H9 (cell line): ENCODE data around the gene SET. TPM values are rescaled to one million over a fixed set of nuclear protein-coding genes. Genes with fewer than 3 reads are reported as not detected.
A peak's percentile ranks its signal among the peaks of the same experiment; 100 is the strongest.

Experiments
- DNase-seq: peaks from one replicate; pipeline ENCODE4 v3.0.0-alpha.2; 2017
- H2AFZ ChIP-seq: one replicate; pipeline ENCODE4 v1.6.1; 2013; ENCODE audit warnings: mild to moderate bottlenecking, low read length, control low read depth, moderate library complexity
- H2AK5ac ChIP-seq: 2 replicates; pipeline ENCODE4 v1.6.1; 2013; ENCODE audit warnings: low read length, control low read depth, mixed read lengths; ENCODE audit not compliant: insufficient read length
- H2BK120ac ChIP-seq: one replicate; pipeline ENCODE4 v1.6.1; 2013; ENCODE audit warnings: low read depth, mild to moderate bottlenecking, low read length, control low read depth, inconsistent platforms; ENCODE audit not compliant: poor library complexity, severe bottlenecking
- H2BK12ac ChIP-seq: 2 replicates; pipeline ENCODE4 v1.6.1; 2013; ENCODE audit warnings: low read length, control low read depth, mixed read lengths, low read depth; ENCODE audit not compliant: insufficient read length
- H2BK15ac ChIP-seq: 2 replicates; pipeline ENCODE4 v1.6.1; 2013; ENCODE audit warnings: low read depth, low read length, control low read depth
- H2BK20ac ChIP-seq: one replicate; pipeline ENCODE4 v1.6.1; 2013; ENCODE audit warnings: low read depth, mild to moderate bottlenecking, low read length, control low read depth, inconsistent platforms; ENCODE audit not compliant: poor library complexity, severe bottlenecking
- H2BK5ac ChIP-seq: 2 replicates; pipeline ENCODE4 v1.6.1; 2013; ENCODE audit warnings: low read length, control low read depth, mixed read lengths; ENCODE audit not compliant: insufficient read length
- H3K14ac ChIP-seq: 2 replicates; pipeline ENCODE4 v1.6.1; 2013; ENCODE audit warnings: low read length, control low read depth; ENCODE audit not compliant: insufficient read depth
- H3K18ac ChIP-seq: 2 replicates; pipeline ENCODE4 v1.6.1; 2013; ENCODE audit warnings: low read depth, mild to moderate bottlenecking, mixed read lengths, low read length, control low read depth; ENCODE audit not compliant: insufficient read length
- H3K23ac ChIP-seq: 2 replicates; pipeline ENCODE4 v1.6.1; 2013; ENCODE audit warnings: low read length, control low read depth, mixed read lengths, low read depth; ENCODE audit not compliant: insufficient read length
- H3K23me2 ChIP-seq: 2 replicates; pipeline ENCODE4 v1.6.1; 2013; ENCODE audit warnings: low read depth, mild to moderate bottlenecking, mixed read lengths, low read length, control low read depth; ENCODE audit not compliant: insufficient read length, poor library complexity, severe bottlenecking
- H3K27ac ChIP-seq: 2 replicates; pipeline ENCODE4 v1.5.1; 2013; ENCODE audit warnings: low read length, control low read depth, mixed read lengths, low read depth; ENCODE audit not compliant: insufficient read length
- H3K27me3 ChIP-seq: 2 replicates; pipeline ENCODE4 v1.6.1; 2013; ENCODE audit warnings: low read length, control low read depth, inconsistent platforms; ENCODE audit not compliant: insufficient read depth
- H3K4ac ChIP-seq: 2 replicates; pipeline ENCODE4 v1.6.1; 2013; ENCODE audit warnings: low read depth, mild to moderate bottlenecking, control low read depth, inconsistent platforms, low read length, moderate library complexity
- H3K4me1 ChIP-seq: 2 replicates; pipeline ENCODE4 v1.6.1; 2013; ENCODE audit warnings: low read length, control low read depth, inconsistent platforms; ENCODE audit not compliant: insufficient read depth
- H3K4me2 ChIP-seq: 2 replicates; pipeline ENCODE4 v1.6.1; 2013; ENCODE audit warnings: low read length, control low read depth, mixed read lengths; ENCODE audit not compliant: insufficient read length, insufficient read depth
- H3K56ac ChIP-seq: 2 replicates; pipeline ENCODE4 v1.6.1; 2013; ENCODE audit warnings: low read depth, mild to moderate bottlenecking, mixed read lengths, low read length, control low read depth; ENCODE audit not compliant: insufficient read length
- H3K79me1 ChIP-seq: 2 replicates; pipeline ENCODE4 v1.6.1; 2013; ENCODE audit warnings: low read depth, mild to moderate bottlenecking, moderate library complexity, low read length, control low read depth, inconsistent platforms; ENCODE audit not compliant: insufficient read depth, poor library complexity, severe bottlenecking
- H3K79me2 ChIP-seq: 2 replicates; pipeline ENCODE4 v1.6.1; 2013; ENCODE audit warnings: low read length, control low read depth, inconsistent platforms; ENCODE audit not compliant: insufficient read depth
- H3K9ac ChIP-seq: 2 replicates; pipeline ENCODE4 v1.6.1; 2013; ENCODE audit warnings: low read length, control low read depth, mixed read lengths; ENCODE audit not compliant: insufficient read length; ENCODE audit errors: extremely low read depth
- H3K9me3 ChIP-seq: one replicate; pipeline ENCODE4 v1.6.1; 2013; ENCODE audit warnings: low read depth, low read length, inconsistent platforms; ENCODE audit not compliant: control insufficient read depth
- H3T11ph ChIP-seq: one replicate; pipeline ENCODE4 v1.6.1; 2013; ENCODE audit warnings: mild to moderate bottlenecking, low read length, control low read depth, inconsistent platforms
- H4K20me1 ChIP-seq: one replicate; pipeline ENCODE4 v1.6.1; 2013; ENCODE audit not compliant: control insufficient read depth, insufficient read length, insufficient read depth
- H4K5ac ChIP-seq: 2 replicates; pipeline ENCODE4 v1.6.1; 2013; ENCODE audit warnings: low read depth, mild to moderate bottlenecking, mixed read lengths, low read length, control low read depth; ENCODE audit not compliant: insufficient read length
- H4K8ac ChIP-seq: replicated peaks from 2 replicates; pipeline ENCODE4 v1.6.1; 2013; ENCODE audit warnings: low read length, control low read depth, mixed read lengths, low read depth; ENCODE audit not compliant: insufficient read length
- H4K91ac ChIP-seq: 2 replicates; pipeline ENCODE4 v1.6.1; 2013; ENCODE audit warnings: low read depth, mild to moderate bottlenecking, moderate library complexity, mixed read lengths, low read length, control low read depth; ENCODE audit not compliant: insufficient read length
- H3K27ac Mint-ChIP-seq, 3 experiments: 2 replicates in 2 of 3; 3 replicates in 1 of 3; pipeline ENCODE4 v1.8.0; 2020 to 2021; ENCODE audit warnings: mixed read lengths in 3 of 3, mild to moderate bottlenecking in 1 of 3, moderate library complexity in 1 of 3
- H3K27me3 Mint-ChIP-seq: 2 replicates; pipeline ENCODE4 v1.8.0; 2021; ENCODE audit warnings: low read depth, mild to moderate bottlenecking, moderate library complexity, mixed read lengths
- H3K36me3 Mint-ChIP-seq, 3 experiments: 2 replicates in 2 of 3; 3 replicates in 1 of 3; pipeline ENCODE4 v1.8.0; 2020 to 2021; ENCODE audit warnings: low read depth in 3 of 3, mixed read lengths in 3 of 3; ENCODE audit not compliant: insufficient read depth in 1 of 3
- H3K4me1 Mint-ChIP-seq, 2 experiments: 2 replicates each; pipeline ENCODE4 v1.8.0; 2020; ENCODE audit warnings: mixed read lengths in 2 of 2
- H3K4me3 Mint-ChIP-seq, 2 experiments: 2 replicates in 1 of 2; 3 replicates in 1 of 2; pipeline ENCODE4 v1.8.0; 2020 to 2021; ENCODE audit warnings: mild to moderate bottlenecking in 2 of 2, mixed read lengths in 2 of 2, moderate library complexity in 1 of 2
- H3K9me3 Mint-ChIP-seq, 2 experiments: 2 replicates in 1 of 2; 3 replicates in 1 of 2; pipeline ENCODE4 v1.8.0; 2020; ENCODE audit warnings: mild to moderate bottlenecking in 2 of 2, mixed read lengths in 2 of 2, moderate library complexity in 1 of 2
- WGBS: extraction: QIAGEN DNeasy Blood & Tissue Kit; methylation state at CpG from one replicate; pipeline ENCODE4 v1.1.7; 2013; ENCODE audit warnings: missing lambda C conversion rate, low lambda C conversion rate, mixed read lengths; ENCODE audit not compliant: insufficient read length; ENCODE audit errors: extremely low coverage; 5-methylcytosine and 5-hydroxymethylcytosine counted together
- total RNA-seq: library from RNA; stranded (reverse); gene quantifications from 2 replicates; pipeline ENCODE4 v1.2.1, GENCODE V29; 2021
- TF ChIP-seq, protein P1 (sequence below): fragments of 200-600 bp; sonication (generic); conservative IDR thresholded peaks from 3 replicates; pipeline ENCODE4 v1.8.0; 2021; ENCODE audit warnings: antibody characterized with exemption, mild to moderate bottlenecking

SET gene
- total RNA-seq, 1 experiment from 2014 or later, result 1,148 TPM

DNA sequence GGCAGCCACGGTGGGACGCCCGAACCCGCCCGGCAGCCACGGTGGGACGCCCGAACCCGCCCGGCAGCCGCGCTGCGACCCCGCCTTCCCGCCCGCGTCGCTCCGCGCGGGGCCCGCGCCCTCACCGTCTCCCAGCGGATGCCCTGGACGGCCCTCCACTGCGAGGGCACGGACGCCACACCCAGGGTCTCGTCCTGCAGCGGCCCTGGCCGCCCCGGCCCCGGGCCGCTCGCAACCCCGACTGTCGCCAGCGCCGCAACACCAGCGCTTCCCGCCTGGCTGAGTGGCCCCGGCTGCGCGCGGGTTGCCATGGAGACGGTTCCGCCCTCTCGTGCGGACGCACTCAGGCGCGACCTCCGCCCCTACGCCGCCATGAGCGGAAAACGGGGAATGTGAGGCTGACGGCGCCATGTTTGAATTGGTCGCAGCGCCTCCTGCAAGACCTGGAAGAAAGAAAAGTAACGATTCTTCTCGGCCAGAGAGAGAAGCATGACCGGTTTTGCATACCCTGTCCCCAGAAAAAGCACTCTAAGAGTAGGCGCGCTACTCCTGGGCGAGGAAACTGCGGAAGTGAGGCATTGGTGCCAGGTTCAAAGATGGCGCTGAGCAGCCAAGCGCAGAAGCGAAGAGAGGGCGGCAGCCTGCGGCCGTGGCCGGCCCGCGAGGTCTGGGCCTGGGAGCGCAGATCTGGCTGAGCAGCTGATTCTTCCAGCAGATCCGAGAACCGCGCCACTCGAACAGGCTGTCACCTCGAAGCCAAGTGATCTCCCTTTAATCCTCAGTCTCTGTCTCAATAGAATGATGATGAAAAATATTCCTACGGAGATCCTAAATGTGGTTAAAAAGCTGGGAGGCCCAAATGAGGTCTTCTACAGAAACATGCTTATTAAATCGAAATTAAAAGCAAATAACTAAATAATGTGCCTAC is 32.3 kb upstream of the SET start, which contains the start of gene DYNC2I2:
Gene DYNC2I2, minus strand, starts transcription at position 432 of the 928 bp plus-strand sequence. Its CDS starts 121 bp downstream, at position 311.
- Histone ChIP-seq H3K79me1 (no peaks in the 10 kb centered on the region), H2AK5ac (no peak within 1 kb of the TSS), H3T11ph (peak within 1 kb of the TSS; percentile 98), H3K4me1 (no peaks in the 10 kb centered on the region), H3K27me3 (no peaks in the 10 kb centered on the region), H3K9me3 (no peaks in the 10 kb centered on the region), H2AFZ (peak within 1 kb of the TSS; percentile 89), H3K18ac (peak within 1 kb of the TSS; percentile 100), H3K79me2 (no peaks in the 10 kb centered on the region), H4K20me1 (no peaks in the 10 kb centered on the region), H2BK15ac (no peak within 1 kb of the TSS), H3K9ac (peak within 1 kb of the TSS; percentile 98), H4K5ac (peak within 1 kb of the TSS; percentile 91), H3K56ac (peak within 1 kb of the TSS; percentile 97), H3K4ac (no peak within 1 kb of the TSS), H3K14ac (peak within 1 kb of the TSS; percentile 100), H3K27ac (peak within 1 kb of the TSS; percentile 88), H3K23me2 (no peaks in the 10 kb centered on the region), H3K23ac (no peak within 1 kb of the TSS), H2BK5ac (peak within 1 kb of the TSS; percentile 93), H2BK20ac (no peak within 1 kb of the TSS), H2BK12ac (no peak within 1 kb of the TSS), H3K4me2 (peak within 1 kb of the TSS; percentile 44), H4K8ac (peak within 1 kb of the TSS; percentile 89), H2BK120ac (peak within 1 kb of the TSS; percentile 98), H4K91ac (no peak within 1 kb of the TSS)
- Mint-ChIP-seq H3K27ac (peak within 1 kb of the TSS; percentile 100), H3K4me3 (peak within 1 kb of the TSS; percentile 79 to 90), H3K9me3 (no peaks in the 10 kb centered on the region), H3K27me3 (no peaks in the 10 kb centered on the region), H3K4me1 (peaks cover 3 to 10% of the 10 kb centered on the region in 2 experiments; a peak in 2 of 4 replicates), H3K36me3 (peaks cover 7 to 13% (median 12%) of the 10 kb centered on the region in 3 experiments; a peak in 6 of 7 replicates)
- TF ChIP-seq, protein P1, sequence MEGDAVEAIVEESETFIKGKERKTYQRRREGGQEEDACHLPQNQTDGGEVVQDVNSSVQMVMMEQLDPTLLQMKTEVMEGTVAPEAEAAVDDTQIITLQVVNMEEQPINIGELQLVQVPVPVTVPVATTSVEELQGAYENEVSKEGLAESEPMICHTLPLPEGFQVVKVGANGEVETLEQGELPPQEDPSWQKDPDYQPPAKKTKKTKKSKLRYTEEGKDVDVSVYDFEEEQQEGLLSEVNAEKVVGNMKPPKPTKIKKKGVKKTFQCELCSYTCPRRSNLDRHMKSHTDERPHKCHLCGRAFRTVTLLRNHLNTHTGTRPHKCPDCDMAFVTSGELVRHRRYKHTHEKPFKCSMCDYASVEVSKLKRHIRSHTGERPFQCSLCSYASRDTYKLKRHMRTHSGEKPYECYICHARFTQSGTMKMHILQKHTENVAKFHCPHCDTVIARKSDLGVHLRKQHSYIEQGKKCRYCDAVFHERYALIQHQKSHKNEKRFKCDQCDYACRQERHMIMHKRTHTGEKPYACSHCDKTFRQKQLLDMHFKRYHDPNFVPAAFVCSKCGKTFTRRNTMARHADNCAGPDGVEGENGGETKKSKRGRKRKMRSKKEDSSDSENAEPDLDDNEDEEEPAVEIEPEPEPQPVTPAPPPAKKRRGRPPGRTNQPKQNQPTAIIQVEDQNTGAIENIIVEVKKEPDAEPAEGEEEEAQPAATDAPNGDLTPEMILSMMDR, result no peak
- WGBS, result no CpG with 5 or more reads among the region's 86 CpGs
- peak; percentile 95 for DNase-seq
